H1 (cell line): Measurements from ENCODE around the gene SLC26A9.

Experiments
- CEBPB ChIP-seq: IDR thresholded peaks from 2 replicates; pipeline ENCODE4 v1.6.1; 2012; ENCODE audit warnings: low read depth, low read length
- CHD1 ChIP-seq: IDR thresholded peaks from 2 replicates; pipeline ENCODE4 v1.6.1; 2012; ENCODE audit warnings: low read depth, low read length, improper control_type of control experiment
- EZH2 ChIP-seq: fragments of 200-600 bp; sonication (generic); IDR thresholded peaks from 2 replicates; pipeline ENCODE4 v1.7.1; 2012; ENCODE audit warnings: low read depth, mild to moderate bottlenecking, moderate library complexity, low read length, inconsistent platforms; ENCODE audit not compliant: severe bottlenecking
- GABPA ChIP-seq: IDR thresholded peaks from 2 replicates; pipeline ENCODE4 v1.6.1; 2011; ENCODE audit warnings: mild to moderate bottlenecking, low read length, moderate library complexity, borderline replicate concordance; ENCODE audit not compliant: insufficient read depth
- KDM1A ChIP-seq: fragments of 200-600, 300-600 bp; sonication (generic); IDR thresholded peaks from 2 replicates; pipeline ENCODE4 v1.7.1; 2016; ENCODE audit warnings: mild to moderate bottlenecking, low read length, borderline replicate concordance
- POLR2A ChIP-seq, 2 experiments: IDR thresholded peaks; 1 replicate in 1 of 2; 2 replicates in 1 of 2; pipeline ENCODE4 v1.6.1; 2011; ENCODE audit warnings: low read depth in 2 of 2, low read length in 2 of 2, mild to moderate bottlenecking in 2 of 2; ENCODE audit errors: control extremely low read depth in 1 of 2
- POLR2AphosphoS5 ChIP-seq: IDR thresholded peaks from 2 replicates; pipeline ENCODE4 v1.6.1; 2011; ENCODE audit warnings: low read depth, low read length
- RNF2 ChIP-seq: fragments of 200-900, 300-1000 bp; sonication (generic); IDR thresholded peaks from 2 replicates; pipeline ENCODE4 v1.7.1; 2016; ENCODE audit warnings: borderline replicate concordance, low read depth, mild to moderate bottlenecking, antibody characterized with exemption, low read length; ENCODE audit not compliant: poor library complexity, severe bottlenecking; ENCODE audit errors: missing control alignments
- TBP ChIP-seq: IDR thresholded peaks from 2 replicates; pipeline ENCODE4 v1.6.1; 2011; ENCODE audit warnings: low read depth, low read length, improper control_type of control experiment
- TEAD4 ChIP-seq: IDR thresholded peaks from 2 replicates; pipeline ENCODE4 v1.6.1; 2012; ENCODE audit warnings: low read depth, low read length, inconsistent platforms, mixed read lengths
- ZNF274 ChIP-seq: IDR thresholded peaks from 2 replicates; pipeline ENCODE4 v1.7.0; 2012; ENCODE audit warnings: low read length, borderline replicate concordance; ENCODE audit errors: extremely low read depth
- TF ChIP-seq, protein P1 (sequence below): IDR thresholded peaks from 2 replicates; pipeline ENCODE4 v1.6.1; 2011; ENCODE audit warnings: low read depth, mild to moderate bottlenecking, low read length; ENCODE audit not compliant: insufficient read depth
- TF ChIP-seq, protein P2 (sequence below), 3 experiments: IDR thresholded peaks; 1 replicate in 2 of 3; 2 replicates in 1 of 3; pipeline versions ENCODE4 v1.5.1 to v1.6.1; 2011; ENCODE audit warnings: low read length in 3 of 3, mild to moderate bottlenecking in 3 of 3, inconsistent platforms in 2 of 3, low read depth in 1 of 3, moderate library complexity in 1 of 3; ENCODE audit not compliant: insufficient read depth in 1 of 3; ENCODE audit errors: control extremely low read depth in 1 of 3
- TF ChIP-seq, protein P3 (sequence below): IDR thresholded peaks from 2 replicates; pipeline ENCODE4 v1.6.1; 2011; ENCODE audit warnings: low read length, improper control_type of control experiment

DNA sequence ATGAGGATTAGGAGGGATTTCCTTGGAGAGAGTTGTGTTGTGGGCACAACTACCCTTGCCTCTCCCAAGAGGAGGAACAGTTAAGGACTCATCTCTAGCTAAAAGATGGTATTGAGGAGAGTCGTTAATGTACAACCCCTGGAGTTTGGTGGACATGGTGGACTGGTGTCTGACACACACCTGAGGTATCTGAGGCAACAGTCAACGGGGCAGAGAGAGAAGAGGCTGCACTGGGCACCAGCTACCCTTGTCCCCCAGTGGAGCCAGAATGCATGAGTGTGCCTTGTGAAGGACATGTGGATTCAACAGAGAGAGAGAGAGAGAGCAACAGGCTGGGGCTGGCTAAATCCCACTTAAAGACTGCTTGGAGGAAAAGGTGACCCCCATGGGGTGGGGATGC, 47.0 kb upstream of the SLC26A9 start:
- TF ChIP-seq CEBPB, result no peak
- TF ChIP-seq ZNF274, result no peak
- TF ChIP-seq, protein P1, sequence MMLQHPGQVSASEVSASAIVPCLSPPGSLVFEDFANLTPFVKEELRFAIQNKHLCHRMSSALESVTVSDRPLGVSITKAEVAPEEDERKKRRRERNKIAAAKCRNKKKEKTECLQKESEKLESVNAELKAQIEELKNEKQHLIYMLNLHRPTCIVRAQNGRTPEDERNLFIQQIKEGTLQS, result no peak
- TF ChIP-seq, protein P2, sequence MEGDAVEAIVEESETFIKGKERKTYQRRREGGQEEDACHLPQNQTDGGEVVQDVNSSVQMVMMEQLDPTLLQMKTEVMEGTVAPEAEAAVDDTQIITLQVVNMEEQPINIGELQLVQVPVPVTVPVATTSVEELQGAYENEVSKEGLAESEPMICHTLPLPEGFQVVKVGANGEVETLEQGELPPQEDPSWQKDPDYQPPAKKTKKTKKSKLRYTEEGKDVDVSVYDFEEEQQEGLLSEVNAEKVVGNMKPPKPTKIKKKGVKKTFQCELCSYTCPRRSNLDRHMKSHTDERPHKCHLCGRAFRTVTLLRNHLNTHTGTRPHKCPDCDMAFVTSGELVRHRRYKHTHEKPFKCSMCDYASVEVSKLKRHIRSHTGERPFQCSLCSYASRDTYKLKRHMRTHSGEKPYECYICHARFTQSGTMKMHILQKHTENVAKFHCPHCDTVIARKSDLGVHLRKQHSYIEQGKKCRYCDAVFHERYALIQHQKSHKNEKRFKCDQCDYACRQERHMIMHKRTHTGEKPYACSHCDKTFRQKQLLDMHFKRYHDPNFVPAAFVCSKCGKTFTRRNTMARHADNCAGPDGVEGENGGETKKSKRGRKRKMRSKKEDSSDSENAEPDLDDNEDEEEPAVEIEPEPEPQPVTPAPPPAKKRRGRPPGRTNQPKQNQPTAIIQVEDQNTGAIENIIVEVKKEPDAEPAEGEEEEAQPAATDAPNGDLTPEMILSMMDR (IDR thresholded peaks at IDR 0.05; ENCODE audit: control extremely low read depth in 1 of 3, insufficient read depth in 1 of 3, low read depth in 1 of 3, low read length in 3 of 3), result no peak
- TF ChIP-seq RNF2, result no peak
- TF ChIP-seq POLR2A (IDR thresholded peaks at IDR 0.05; ENCODE audit: control extremely low read depth in 1 of 2, low read depth in 2 of 2, low read length in 2 of 2), result no peak
- TF ChIP-seq, protein P3, sequence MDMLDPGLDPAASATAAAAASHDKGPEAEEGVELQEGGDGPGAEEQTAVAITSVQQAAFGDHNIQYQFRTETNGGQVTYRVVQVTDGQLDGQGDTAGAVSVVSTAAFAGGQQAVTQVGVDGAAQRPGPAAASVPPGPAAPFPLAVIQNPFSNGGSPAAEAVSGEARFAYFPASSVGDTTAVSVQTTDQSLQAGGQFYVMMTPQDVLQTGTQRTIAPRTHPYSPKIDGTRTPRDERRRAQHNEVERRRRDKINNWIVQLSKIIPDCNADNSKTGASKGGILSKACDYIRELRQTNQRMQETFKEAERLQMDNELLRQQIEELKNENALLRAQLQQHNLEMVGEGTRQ, result no peak
- no peak for TF ChIP-seq TEAD4
- TF ChIP-seq POLR2AphosphoS5, result no peak
- no peak for TF ChIP-seq EZH2
- TF ChIP-seq CHD1, result no peak
- TF ChIP-seq GABPA, result no peak
- no peak for TF ChIP-seq KDM1A
- TF ChIP-seq TBP, result no peak
